Thoracic aorta (tissue), 2 donors: Measurements from ENCODE around the gene NCF4. TPM values are rescaled to one million over a fixed set of nuclear protein-coding genes. Genes with fewer than 3 reads are reported as not detected.
A peak's percentile ranks its signal among the peaks of the same experiment; 100 is the strongest.

ENCODE experiments used
- ATAC-seq: fragments of 150-250 bp; one replicate; pipeline ENCODE4 v1.8.0; 2017; ENCODE audit warnings: low read depth; ENCODE audit not compliant: insufficient number of reproducible peaks, low FRiP score
- DNase-seq: peaks from one replicate; pipeline ENCODE4 v3.0.0-alpha.2; 2020; ENCODE audit warnings: low spot score
- H3K27ac ChIP-seq, 2 donors: fragments of 200-600 bp; sonication (generic); 1 replicate in 1 of 2; 2 replicates in 1 of 2; pipeline ENCODE4 v1.5.1; 2016; ENCODE audit warnings: mild to moderate bottlenecking in 2 of 2, moderate library complexity in 2 of 2
- H3K27me3 ChIP-seq: fragments of 200-600 bp; sonication (generic); replicated peaks from 2 replicates; pipeline ENCODE4 v1.6.0; 2016; ENCODE audit warnings: mild to moderate bottlenecking; ENCODE audit not compliant: insufficient read depth
- H3K36me3 ChIP-seq: fragments of 200-600 bp; sonication (generic); one replicate; pipeline ENCODE4 v1.5.1; 2016
- H3K4me1 ChIP-seq, 2 donors: fragments of 200-600 bp; sonication (generic); 1 replicate in 1 of 2; 2 replicates in 1 of 2; pipeline versions ENCODE4 v1.5.1 to v1.6.0; 2016; ENCODE audit warnings: low read depth in 2 of 2, mild to moderate bottlenecking in 1 of 2; ENCODE audit not compliant: control insufficient read depth in 1 of 2
- H3K4me3 ChIP-seq: fragments of 200-600 bp; sonication (generic); 2 replicates; pipeline ENCODE4 v1.5.1; 2016; ENCODE audit warnings: mild to moderate bottlenecking
- H3K9me3 ChIP-seq: fragments of 200-600 bp; sonication (generic); 2 replicates; pipeline ENCODE4 v1.5.1; 2016
- total RNA-seq, 2 donors: library from RNA; depleted of rRNA; stranded (reverse); fragments of >200 nt; gene quantifications; one replicate each; pipeline versions ENCODE4 v1.1.0 to v1.2.3, GENCODE V29; 2016
- TF ChIP-seq, protein P1 (sequence below): fragments of 200-600 bp; sonication (generic); IDR thresholded peaks from one replicate; pipeline ENCODE4 v1.5.1; 2019; ENCODE audit warnings: antibody characterized with exemption

Gene NCF4
- total RNA-seq, 2 donors from 2014 or later: 38.1 to 68.8 TPM

DNA sequence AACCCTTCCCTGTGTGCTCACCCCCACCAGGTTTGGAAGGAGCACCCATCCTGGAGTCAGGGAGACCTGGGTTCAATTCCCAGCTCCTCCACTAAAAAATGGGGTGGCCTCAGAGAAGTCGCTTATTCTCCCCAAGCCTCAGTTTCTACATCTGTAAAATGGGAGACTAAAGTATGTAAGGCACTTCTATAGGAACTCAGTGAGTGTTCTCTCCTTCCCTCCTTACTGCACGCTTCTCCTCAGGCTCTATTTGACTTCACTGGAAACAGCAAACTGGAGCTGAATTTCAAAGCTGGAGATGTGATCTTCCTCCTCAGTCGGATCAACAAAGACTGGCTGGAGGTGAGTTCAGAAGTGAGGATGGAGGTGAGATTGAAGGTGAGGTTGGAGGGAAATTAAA, 11.3 kb downstream of the NCF4 start:
- TF ChIP-seq, protein P1, sequence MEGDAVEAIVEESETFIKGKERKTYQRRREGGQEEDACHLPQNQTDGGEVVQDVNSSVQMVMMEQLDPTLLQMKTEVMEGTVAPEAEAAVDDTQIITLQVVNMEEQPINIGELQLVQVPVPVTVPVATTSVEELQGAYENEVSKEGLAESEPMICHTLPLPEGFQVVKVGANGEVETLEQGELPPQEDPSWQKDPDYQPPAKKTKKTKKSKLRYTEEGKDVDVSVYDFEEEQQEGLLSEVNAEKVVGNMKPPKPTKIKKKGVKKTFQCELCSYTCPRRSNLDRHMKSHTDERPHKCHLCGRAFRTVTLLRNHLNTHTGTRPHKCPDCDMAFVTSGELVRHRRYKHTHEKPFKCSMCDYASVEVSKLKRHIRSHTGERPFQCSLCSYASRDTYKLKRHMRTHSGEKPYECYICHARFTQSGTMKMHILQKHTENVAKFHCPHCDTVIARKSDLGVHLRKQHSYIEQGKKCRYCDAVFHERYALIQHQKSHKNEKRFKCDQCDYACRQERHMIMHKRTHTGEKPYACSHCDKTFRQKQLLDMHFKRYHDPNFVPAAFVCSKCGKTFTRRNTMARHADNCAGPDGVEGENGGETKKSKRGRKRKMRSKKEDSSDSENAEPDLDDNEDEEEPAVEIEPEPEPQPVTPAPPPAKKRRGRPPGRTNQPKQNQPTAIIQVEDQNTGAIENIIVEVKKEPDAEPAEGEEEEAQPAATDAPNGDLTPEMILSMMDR: no peak
- Histone ChIP-seq H3K4me1 (no peaks in the 10 kb centered on the region), H3K27me3 (no peaks in the 10 kb centered on the region), H3K27ac (no peak overlapping the region), H3K9me3 (no peaks in the 10 kb centered on the region), H3K4me3 (no peak overlapping the region), H3K36me3 (no peaks in the 10 kb centered on the region)
- DNase-seq: no peak
- ATAC-seq: no peak

DNA sequence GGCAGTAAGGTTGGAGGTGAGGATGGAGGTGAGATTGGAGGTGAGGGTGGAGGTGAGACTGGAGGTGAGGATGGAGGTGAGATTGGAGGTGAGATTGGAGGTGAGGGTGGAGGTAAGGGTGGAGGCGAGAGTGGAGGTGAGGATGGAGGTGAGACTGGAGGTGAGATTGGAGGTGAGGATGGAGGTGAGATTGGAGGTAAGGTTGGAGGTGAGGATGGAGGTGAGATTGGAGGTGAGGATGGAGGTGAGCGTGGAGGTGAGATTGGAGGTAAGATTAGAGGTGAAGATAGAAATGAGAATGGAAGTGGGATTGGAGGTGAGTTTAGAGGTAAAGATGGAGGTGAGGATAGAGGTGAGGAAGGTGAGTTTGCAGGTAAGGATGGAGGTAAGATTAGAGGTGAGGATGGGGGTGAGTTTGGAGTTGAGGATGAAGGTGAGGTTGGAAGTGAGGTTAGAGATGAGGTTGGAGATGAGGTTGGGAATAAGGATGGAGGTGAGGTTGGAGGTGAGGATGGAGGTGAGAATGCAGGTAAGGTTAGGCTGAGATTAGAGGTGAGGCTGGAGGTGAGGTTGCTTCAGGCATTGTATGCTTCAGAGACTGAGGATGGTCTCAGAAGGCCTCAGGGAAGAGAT, 12.2 kb downstream of the NCF4 start:
- no peak overlapping the region for H3K4me3 ChIP-seq
- no peaks in the 10 kb centered on the region for H3K36me3 ChIP-seq
- no peak for ATAC-seq
- H3K27me3 ChIP-seq: no peaks in the 10 kb centered on the region
- H3K27ac ChIP-seq: no peak overlapping the region
- H3K4me1 ChIP-seq: no peaks in the 10 kb centered on the region
- no peak for DNase-seq
- H3K9me3 ChIP-seq: no peaks in the 10 kb centered on the region
- TF ChIP-seq, protein P1: no peak

GRCh38 chr22:36873614-36874308, 13.0 kb downstream of the NCF4 start:
- Histone ChIP-seq H3K9me3 (no peaks in the 10 kb centered on the region), H3K27me3 (no peaks in the 10 kb centered on the region), H3K4me1 (no peaks in the 10 kb centered on the region), H3K27ac (peak overlapping the region in 1 of 2 donors; percentile 20), H3K36me3 (no peaks in the 10 kb centered on the region), H3K4me3 (no peak overlapping the region)
- TF ChIP-seq, protein P1: no peak
- ATAC-seq (no peak), DNase-seq (no peak)

DNA sequence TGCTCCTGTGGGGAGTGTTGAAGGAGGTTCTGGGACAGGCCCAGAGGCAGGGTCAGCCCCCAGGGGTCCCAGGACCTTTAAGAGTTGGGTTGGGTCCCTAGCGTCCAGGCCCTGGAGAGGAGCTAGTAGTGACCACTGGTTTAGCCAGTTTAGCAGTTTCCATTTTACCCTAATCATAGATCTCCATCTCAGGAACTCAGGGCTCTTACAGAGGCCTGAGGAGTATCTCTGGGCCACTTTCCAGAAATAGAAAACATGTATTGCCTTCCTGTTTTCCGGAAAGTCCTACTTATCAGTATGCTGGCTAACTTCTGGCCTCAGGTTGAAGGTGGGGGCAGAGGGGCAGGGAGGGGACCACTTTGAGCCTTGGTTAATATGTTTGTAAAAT, 13.5 kb downstream of the NCF4 start:
- no peaks in the 10 kb centered on the region for H3K27me3 ChIP-seq
- H3K27ac ChIP-seq: peak overlapping the region in 1 of 2 donors; percentile 20
- no peak overlapping the region for H3K4me3 ChIP-seq
- H3K4me1 ChIP-seq: no peaks in the 10 kb centered on the region
- no peaks in the 10 kb centered on the region for H3K9me3 ChIP-seq
- TF ChIP-seq, protein P1: no peak
- ATAC-seq: no peak
- DNase-seq: no peak
- H3K36me3 ChIP-seq: no peaks in the 10 kb centered on the region

- Histone ChIP-seq H3K27me3 (no peaks in the 10 kb centered on the region), H3K4me3 (no peak overlapping the region), H3K9me3 (no peaks in the 10 kb centered on the region), H3K36me3 (no peaks in the 10 kb centered on the region), H3K27ac (no peak overlapping the region), H3K4me1 (no peaks in the 10 kb centered on the region)
- ATAC-seq (no peak), DNase-seq (no peak)
- TF ChIP-seq, protein P1: no peak
These were observed 13.9 kb downstream of the NCF4 start for GRCh38 chr22:36874736-36875135.
